ENCODE measurements around the gene SLC25A1.
"Not testable (repeated sequence)": the region's sequence is repeated elsewhere in the genome, so short reads cannot be mapped to it uniquely, and the experiment has no call there.

SLC25A1 gene

GRCh38 chr22:19179497-19180048, 1.0 kb upstream of the SLC25A1 start:
- DNase-seq: peak; percentile 19

- no peak for DNase-seq
Observed at GRCh38 chr22:19178065-19178656, 375 bp downstream of the SLC25A1 start.

GRCh38 chr22:19177164-19178064, 1.1 kb downstream of the SLC25A1 start:
- DNase-seq: no peak

GRCh38 chr22:19176732-19177131, 1.8 kb downstream of the SLC25A1 start:
- DNase-seq: no peak

GRCh38 chr22:19176175-19176643, 2.3 kb downstream of the SLC25A1 start:
- DNase-seq: no peak

GRCh38 chr22:19175602-19176174, 2.8 kb downstream of the SLC25A1 start:
- no peak for DNase-seq

GRCh38 chr22:19175026-19175601, 3.4 kb downstream of the SLC25A1 start:
- DNase-seq: no peak

GRCh38 chr22:19174106-19175025, 4.2 kb downstream of the SLC25A1 start:
- DNase-seq: no peak

GRCh38 chr22:19173047-19174035, 5.2 kb downstream of the SLC25A1 start:
- DNase-seq: no peak

GRCh38 chr22:19172213-19173046, 6.1 kb downstream of the SLC25A1 start:
- DNase-seq: no peak

- DNase-seq: no peak
Observed at GRCh38 chr22:19169947-19170318, 8.6 kb downstream of the SLC25A1 start.

GRCh38 chr22:19169002-19169946, 9.3 kb downstream of the SLC25A1 start:
- no peak for DNase-seq

GRCh38 chr22:19168088-19168890, 10.2 kb downstream of the SLC25A1 start:
- DNase-seq: no peak

GRCh38 chr22:19167106-19167869, 11.2 kb downstream of the SLC25A1 start:
- DNase-seq: no peak

- DNase-seq: no peak
Observed at GRCh38 chr22:19166421-19166820, 12.1 kb downstream of the SLC25A1 start.

- no peak for DNase-seq
Observed at GRCh38 chr22:19164425-19164824, 14.1 kb downstream of the SLC25A1 start.

- DNase-seq: not testable (repeated sequence)
Observed at GRCh38 chr22:19158649-19159048, 19.9 kb downstream of the SLC25A1 start.

Measured in DMS 273 treated with DMSO at 0.1 percent for 48 hours (cell line).